H1 (cell line): ENCODE measurements around the gene NAP1L1. TPM values are rescaled to one million over a fixed set of nuclear protein-coding genes. Genes with fewer than 3 reads are reported as not detected.

Experiments
- CTCF ChIA-PET: fragments of 300-600 bp; sonication (Branson Sonifier 250); formaldehyde crosslinking; loops from one replicate; lab custom pipeline; 2021; ENCODE audit not compliant: partially characterized antibody; lab: Charles Lee
- POLR2A ChIA-PET: fragments of 300-600 bp; sonication (Branson Sonifier 250); formaldehyde crosslinking; loops from one replicate; lab custom pipeline; 2021; ENCODE audit warnings: inconsistent platforms; ENCODE audit not compliant: partially characterized antibody; lab: Charles Lee
- DNase-seq, 2 experiments: peaks; one replicate each; pipeline versions ENCODE4 v3.0.0 to v3.0.0-alpha.2; 2010 to 2022; ENCODE audit warnings: low spot score in 2 of 2, low read depth in 1 of 2, mixed read lengths in 1 of 2
- FAIRE-seq: peaks from 2 replicates; lab custom pipeline; 2011; peaks lifted over from hg19 to GRCh38; lab: Jason Lieb, UNC
- H2AFZ ChIP-seq: 2 replicates; pipeline ENCODE4 v1.8.1; 2012; ENCODE audit warnings: low read length, inconsistent platforms
- H2AK5ac ChIP-seq: 2 replicates; pipeline ENCODE4 v1.6.1; 2013; ENCODE audit warnings: low read depth, low read length
- H2BK120ac ChIP-seq: replicated peaks from 2 replicates; pipeline ENCODE3; 2013; ENCODE audit warnings: low read depth, low read length, inconsistent platforms
- H2BK12ac ChIP-seq: 2 replicates; pipeline ENCODE4 v1.6.1; 2013; ENCODE audit warnings: low read depth, low read length
- H2BK15ac ChIP-seq: 2 replicates; pipeline ENCODE4 v1.6.1; 2013; ENCODE audit warnings: low read length
- H2BK20ac ChIP-seq: 2 replicates; pipeline ENCODE4 v1.6.1; 2013; ENCODE audit warnings: low read length
- H2BK5ac ChIP-seq: 2 replicates; pipeline ENCODE4 v1.6.1; 2013; ENCODE audit warnings: low read depth, low read length
- H3K14ac ChIP-seq: 2 replicates; pipeline ENCODE4 v1.6.1; 2013; ENCODE audit warnings: inconsistent platforms; ENCODE audit not compliant: insufficient read length
- H3K18ac ChIP-seq: 2 replicates; pipeline ENCODE4 v1.6.1; 2013; ENCODE audit warnings: low read length; ENCODE audit errors: extremely low read depth
- H3K23ac ChIP-seq: 2 replicates; pipeline ENCODE4 v1.6.1; 2013; ENCODE audit warnings: inconsistent platforms; ENCODE audit not compliant: insufficient read length
- H3K23me2 ChIP-seq: 2 replicates; pipeline ENCODE4 v1.6.1; 2013; ENCODE audit warnings: low read depth, low read length
- H3K27ac ChIP-seq: 2 replicates; pipeline ENCODE4 v1.6.1; 2011; ENCODE audit warnings: low read depth, low read length, inconsistent platforms
- H3K27me3 ChIP-seq, 4 experiments: replicated peaks in 1 of 4; 1 replicate in 1 of 4; 2 replicates in 3 of 4; pipeline versions ENCODE4 v1.6.1 to v1.8.1; 2011 to 2013; ENCODE audit warnings: low read length in 3 of 4, mild to moderate bottlenecking in 3 of 4, inconsistent platforms in 2 of 4, mixed read lengths in 2 of 4, moderate library complexity in 1 of 4; ENCODE audit not compliant: control insufficient read depth in 3 of 4, insufficient read depth in 3 of 4; ENCODE audit errors: extremely low read depth in 1 of 4
- H3K36me3 ChIP-seq, 4 experiments: 2 replicates each; pipeline versions ENCODE4 v1.6.1 to v1.8.1; 2011 to 2013; ENCODE audit warnings: mild to moderate bottlenecking in 4 of 4, low read length in 3 of 4, moderate library complexity in 2 of 4, control low read depth in 1 of 4, inconsistent platforms in 1 of 4; ENCODE audit not compliant: insufficient read depth in 4 of 4, control insufficient read depth in 2 of 4
- H3K4ac ChIP-seq: replicated peaks from 2 replicates; pipeline ENCODE3; 2013; ENCODE audit warnings: low read length, low read depth, mixed read lengths, inconsistent platforms; ENCODE audit not compliant: insufficient read length
- H3K4me1 ChIP-seq, 4 experiments: replicated peaks in 1 of 4; 1 replicate in 1 of 4; 2 replicates in 3 of 4; pipeline versions ENCODE4 v1.6.1 to v1.8.1; 2011 to 2013; ENCODE audit warnings: low read length in 3 of 4, inconsistent platforms in 2 of 4, mixed read lengths in 1 of 4; ENCODE audit not compliant: insufficient read depth in 4 of 4, control insufficient read depth in 3 of 4
- H3K4me2 ChIP-seq, 2 experiments: 2 replicates each; pipeline versions ENCODE4 v1.6.1 to v1.8.1; 2011 to 2013; ENCODE audit warnings: low read depth in 2 of 2, low read length in 2 of 2, control low read depth in 1 of 2, inconsistent platforms in 1 of 2, mild to moderate bottlenecking in 1 of 2; ENCODE audit not compliant: insufficient read depth in 1 of 2
- H3K4me3 ChIP-seq, 4 experiments: fragments of 200-600, 300-600 bp in 1 of 4; sonication (generic), shearing (Covaris generic), sonication (Bioruptor Twin) in 1 of 4; 2 replicates each; pipeline versions ENCODE4 v1.5.1 to v1.8.1; 2011 to 2016; ENCODE audit warnings: low read length in 4 of 4, low read depth in 3 of 4, control low read depth in 2 of 4, inconsistent platforms in 2 of 4, mild to moderate bottlenecking in 2 of 4, mixed read lengths in 1 of 4, moderate library complexity in 1 of 4; ENCODE audit not compliant: insufficient read depth in 2 of 4; ENCODE audit errors: extremely low read depth in 1 of 4
- H3K56ac ChIP-seq: replicated peaks from 2 replicates; pipeline ENCODE3; 2013; ENCODE audit warnings: low read depth, mild to moderate bottlenecking, mixed read lengths, low read length, inconsistent platforms; ENCODE audit not compliant: insufficient read length
- H3K79me1 ChIP-seq: 2 replicates; pipeline ENCODE4 v1.6.1; 2013; ENCODE audit warnings: low read depth, low read length, control low read depth
- H3K79me2 ChIP-seq, 2 experiments: 2 replicates each; pipeline versions ENCODE4 v1.6.1 to v1.8.1; 2012 to 2013; ENCODE audit warnings: low read length in 2 of 2, mild to moderate bottlenecking in 2 of 2, inconsistent platforms in 1 of 2; ENCODE audit not compliant: insufficient read depth in 2 of 2, control insufficient read depth in 1 of 2
- H3K9ac ChIP-seq, 4 experiments: replicated peaks in 1 of 4; 1 replicate in 1 of 4; 2 replicates in 3 of 4; pipeline versions ENCODE4 v1.6.1 to v1.8.1; 2011 to 2013; ENCODE audit warnings: low read depth in 3 of 4, low read length in 3 of 4, control low read depth in 2 of 4, mild to moderate bottlenecking in 2 of 4, moderate library complexity in 2 of 4, inconsistent platforms in 1 of 4; ENCODE audit errors: extremely low read depth in 1 of 4
- H3K9me3 ChIP-seq, 2 experiments: 2 replicates each; pipeline versions ENCODE4 v1.6.1 to v1.8.1; 2012 to 2013; ENCODE audit warnings: mild to moderate bottlenecking in 2 of 2, moderate library complexity in 2 of 2, control low read depth in 1 of 2, inconsistent platforms in 1 of 2, low read depth in 1 of 2, low read length in 1 of 2, mixed read lengths in 1 of 2; ENCODE audit not compliant: insufficient read depth in 2 of 2
- H4K20me1 ChIP-seq, 2 experiments: replicated peaks in 1 of 2; 2 replicates each; pipeline versions ENCODE3 to v1.8.1; 2011 to 2013; ENCODE audit warnings: inconsistent platforms in 2 of 2, low read length in 2 of 2, mild to moderate bottlenecking in 1 of 2; ENCODE audit not compliant: insufficient read depth in 2 of 2, control insufficient read depth in 1 of 2
- H4K5ac ChIP-seq: 2 replicates; pipeline ENCODE4 v1.6.1; 2013; ENCODE audit warnings: low read length, low read depth, mixed read lengths, inconsistent platforms; ENCODE audit not compliant: insufficient read length
- H4K8ac ChIP-seq: 2 replicates; pipeline ENCODE4 v1.8.0; 2013; ENCODE audit warnings: mild to moderate bottlenecking, moderate library complexity, low read length, inconsistent platforms; ENCODE audit not compliant: insufficient read depth; ENCODE audit errors: extremely low read depth
- H4K91ac ChIP-seq: replicated peaks from 2 replicates; pipeline ENCODE3; 2013; ENCODE audit warnings: low read length, mixed read lengths, inconsistent platforms; ENCODE audit not compliant: insufficient read length
- BCL11A ChIP-seq, 2 experiments: IDR thresholded peaks; one replicate each; pipeline ENCODE4 v1.6.1; 2011; ENCODE audit warnings: low read depth in 2 of 2, low read length in 2 of 2, mild to moderate bottlenecking in 2 of 2
- BRCA1 ChIP-seq: IDR thresholded peaks from 2 replicates; pipeline ENCODE4 v1.6.1; 2012; ENCODE audit warnings: low read depth, low read length, improper control_type of control experiment
- SIN3A ChIP-seq, 2 experiments: IDR thresholded peaks in 1 of 2; conservative IDR thresholded peaks in 1 of 2; 2 replicates each; pipeline ENCODE4 v1.6.1; 2011 to 2012; ENCODE audit warnings: low read length in 2 of 2, improper control_type of control experiment in 1 of 2, low read depth in 1 of 2, mild to moderate bottlenecking in 1 of 2
- TCF12 ChIP-seq: IDR thresholded peaks from 2 replicates; pipeline ENCODE4 v1.6.1; 2011; ENCODE audit warnings: low read depth, mild to moderate bottlenecking, low read length
- ZNF274 ChIP-seq: IDR thresholded peaks from 2 replicates; pipeline ENCODE4 v1.7.0; 2012; ENCODE audit warnings: low read length, borderline replicate concordance; ENCODE audit errors: extremely low read depth
- WGBS, 2 experiments: shearing (Covaris generic) in 1 of 2; methylation state at CpG; one replicate each; pipeline versions ENCODE4 v1.1.6 to v1.1.7; 2013 to 2015; ENCODE audit warnings: low lambda C conversion rate in 2 of 2, mixed read lengths in 2 of 2, inconsistent platforms in 1 of 2, low coverage in 1 of 2, missing lambda C conversion rate in 1 of 2; ENCODE audit not compliant: insufficient replicate concordance in 2 of 2, insufficient coverage in 1 of 2, insufficient read length in 1 of 2; ENCODE audit errors: extremely low coverage in 1 of 2, missing lambda C conversion rate in 1 of 2; 5-methylcytosine and 5-hydroxymethylcytosine counted together
- polyA plus RNA-seq, 7 experiments: library from polyadenylated mRNA; depleted of rRNA in 3 of 7; stranded (reverse) in 5 of 7; unstranded in 2 of 7; fragments of >200 nt in 5 of 7; fragments of 200-250 nt in 2 of 7; gene quantifications; 1 replicate in 5 of 7; 2 replicates in 1 of 7; 4 replicates in 1 of 7; pipeline versions ENCODE4 v1.2.1 to v1.2.3, GENCODE V29; 2011 to 2013; ENCODE audit warnings: missing spikeins in 2 of 7, mixed read lengths in 2 of 7
- total RNA-seq: library from RNA; stranded (reverse); fragmentation: NEBNext Ultra II Directional; extraction: Animal tissue kit (Norgen Biotek cat#: 25700); gene quantifications from 2 replicates; pipeline ENCODE4 v1.2.1, GENCODE V29; 2021

Gene NAP1L1
- total and polyA plus RNA-seq, 2 of the 8 experiments (the other 6 are each of a cell fraction or from before 2014, with no cell fraction given), result 202 to 1,159 TPM

DNA sequence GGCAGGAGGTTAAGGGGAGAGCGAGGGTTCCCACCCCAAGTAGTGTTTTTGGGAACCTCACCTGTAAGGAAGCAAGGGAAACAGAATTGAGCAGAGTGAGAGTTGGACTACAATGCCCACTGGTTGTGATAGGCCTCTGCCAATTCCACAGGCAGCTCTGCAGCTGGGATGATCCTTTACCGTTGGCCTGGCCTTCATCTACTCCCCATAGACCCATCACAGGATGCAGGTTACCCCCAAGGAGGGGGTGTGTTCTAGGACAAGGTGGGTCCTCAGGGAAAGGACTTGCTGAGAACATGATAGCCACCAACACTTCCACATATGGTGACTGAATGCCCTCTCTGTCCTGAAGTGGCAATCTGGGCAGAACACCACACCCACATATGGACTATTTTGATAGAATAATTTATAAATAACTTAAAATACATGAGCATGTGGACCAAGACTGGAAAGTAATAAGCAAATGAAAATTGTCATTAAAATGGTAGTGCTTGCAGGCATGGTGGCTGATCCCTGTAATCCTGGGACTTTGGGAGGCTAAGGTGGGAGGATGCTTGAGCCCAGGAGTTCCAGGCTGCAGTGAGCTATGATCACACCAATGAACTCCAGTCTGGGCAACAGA lies 61.3 kb downstream of the NAP1L1 start:
- Histone ChIP-seq H3K4ac (no peak overlapping the region), H3K4me3 (no peak overlapping the region), H2BK120ac (no peak overlapping the region), H4K8ac (no peak overlapping the region), H3K14ac (no peak overlapping the region), H3K56ac (no peak overlapping the region), H3K4me1 (peaks cover 4 to 15% (median 11%) of the 10 kb centered on the region in 4 experiments; a peak in 5 of 7 replicates), H2BK5ac (no peak overlapping the region), H3K9ac (no peak overlapping the region), H3K4me2 (no peak overlapping the region), H2AFZ (no peak overlapping the region), H3K79me1 (no peaks in the 10 kb centered on the region), H3K79me2 (peaks cover 0 to 6% of the 10 kb centered on the region in 2 experiments; a peak in 2 of 4 replicates), H3K18ac (no peak overlapping the region), H3K23ac (no peak overlapping the region), H2AK5ac (no peak overlapping the region), H4K91ac (no peak overlapping the region), H2BK15ac (no peak overlapping the region), H3K27ac (no peak overlapping the region), H3K23me2 (no peaks in the 10 kb centered on the region), H2BK12ac (peak overlapping the region; percentile 84; the same call in 1 of the 2 replicates), H4K5ac (no peak overlapping the region), H4K20me1 (no peaks in the 10 kb centered on the region), H3K27me3 (no peaks in the 10 kb centered on the region), H3K9me3 (no peaks in the 10 kb centered on the region), H3K36me3 (peaks cover 0 to 8% (median 0%) of the 10 kb centered on the region in 4 experiments; a peak in 1 of 8 replicates), H2BK20ac (0 out of 2 replicates have a peak overlapping the region, but pooled peaks have one; percentile 53)
- DNase-seq, result no peak
- no peak for TF ChIP-seq SIN3A (conservative IDR thresholded peaks at IDR 0.05 in 1 of 2, IDR thresholded peaks at IDR 0.05 in 1 of 2; ENCODE audit: low read depth in 1 of 2, low read length in 2 of 2)
- TF ChIP-seq BCL11A (IDR thresholded peaks at IDR 0.05; ENCODE audit: low read depth in 2 of 2, low read length in 2 of 2), result no peak
- TF ChIP-seq BRCA1, result no peak
- no peak for TF ChIP-seq ZNF274
- TF ChIP-seq TCF12, result no peak
- no peak for FAIRE-seq
- ChIA-PET POLR2A (interaction anchor here (1.0 to 6.6 kb wide), 2 partner anchors 8 to 45 kb away, joined by 3 to 29 read pairs; partner anchors contain the start of gene PHLDA1), CTCF (interaction anchor here (0.6 kb wide), 1 partner anchor 110 kb away, joined by 3 read pairs; no protein-coding TSS in a partner anchor)
- WGBS, 2 experiments, result 93% methylated on average over 2 of the region's 2 CpGs; no CpG with 5 or more reads in 1 of the 2 experiments
